A204.1 (cell line): ENCODE data around the gene FIBCD1.

Experiments used
- FAIRE-seq: peaks from 2 replicates; lab custom pipeline; 2012; peaks lifted over from hg19 to GRCh38; lab: Jason Lieb, UNC

Gene FIBCD1

GRCh38 chr9:130935648-130936271, 3.3 kb downstream of the FIBCD1 start:
- FAIRE-seq, result no peak

GRCh38 chr9:130934702-130935647, 4.1 kb downstream of the FIBCD1 start:
- FAIRE-seq, result no peak

GRCh38 chr9:130934246-130934645, 4.8 kb downstream of the FIBCD1 start:
- no peak for FAIRE-seq

- no peak for FAIRE-seq
Measured at GRCh38 chr9:130933114-130934046, 5.7 kb downstream of the FIBCD1 start.

GRCh38 chr9:130932255-130933079, 6.6 kb downstream of the FIBCD1 start:
- FAIRE-seq, result no peak

GRCh38 chr9:130931508-130932254, 7.4 kb downstream of the FIBCD1 start:
- no peak for FAIRE-seq

GRCh38 chr9:130930804-130931349, 8.2 kb downstream of the FIBCD1 start:
- FAIRE-seq, result no peak

- FAIRE-seq, result no peak
Measured at GRCh38 chr9:130930132-130930803, 8.8 kb downstream of the FIBCD1 start.

GRCh38 chr9:130929571-130930038, 9.4 kb downstream of the FIBCD1 start:
- no peak for FAIRE-seq

GRCh38 chr9:130927995-130928900, 10.8 kb downstream of the FIBCD1 start:
- FAIRE-seq, result no peak

- no peak for FAIRE-seq
Measured at GRCh38 chr9:130927338-130927737, 11.7 kb downstream of the FIBCD1 start.

GRCh38 chr9:130925050-130925678, 13.9 kb downstream of the FIBCD1 start:
- FAIRE-seq, result no peak

GRCh38 chr9:130924448-130924788, 14.6 kb downstream of the FIBCD1 start:
- no peak for FAIRE-seq

- no peak for FAIRE-seq
Measured at GRCh38 chr9:130923611-130924447, 15.2 kb downstream of the FIBCD1 start.

- no peak for FAIRE-seq
Measured at GRCh38 chr9:130922893-130923610, 16.0 kb downstream of the FIBCD1 start.

- no peak for FAIRE-seq
Measured at GRCh38 chr9:130921989-130922892, 16.8 kb downstream of the FIBCD1 start.
